ENCODE results near the gene NRXN3.

Gene NRXN3

GRCh38 chr14:79325071-79325470, 1154.9 kb downstream of the NRXN3 start:
- no peak for DNase-seq (ENCODE audit: low read depth in 2 of 2, low spot score in 1 of 2)

- DNase-seq (ENCODE audit: low read depth in 2 of 2, low spot score in 1 of 2) = no peak
These were observed 1155.4 kb downstream of the NRXN3 start for GRCh38 chr14:79325557-79325956.

- no peak for DNase-seq (ENCODE audit: low read depth in 2 of 2, low spot score in 1 of 2)
These were observed 1158.7 kb downstream of the NRXN3 start for GRCh38 chr14:79328863-79329262.

GRCh38 chr14:79331830-79332229, 1161.7 kb downstream of the NRXN3 start:
- no peak for DNase-seq (ENCODE audit: low read depth in 2 of 2, low spot score in 1 of 2)

GRCh38 chr14:79332504-79333197, 1162.5 kb downstream of the NRXN3 start:
- no peak for DNase-seq (ENCODE audit: low read depth in 2 of 2, low spot score in 1 of 2)

GRCh38 chr14:79333198-79333546, 1163.0 kb downstream of the NRXN3 start:
- no peak for DNase-seq (ENCODE audit: low read depth in 2 of 2, low spot score in 1 of 2)

GRCh38 chr14:79334272-79334671, 1164.1 kb downstream of the NRXN3 start:
- DNase-seq (ENCODE audit: low read depth in 2 of 2, low spot score in 1 of 2) = no peak

- DNase-seq (ENCODE audit: low read depth in 2 of 2, low spot score in 1 of 2) = no peak
These were observed 1167.6 kb downstream of the NRXN3 start for GRCh38 chr14:79337761-79338160.

- no peak for DNase-seq (ENCODE audit: low read depth in 2 of 2, low spot score in 1 of 2)
These were observed 1172.8 kb downstream of the NRXN3 start for GRCh38 chr14:79342942-79343341.

- no peak for DNase-seq (ENCODE audit: low read depth in 2 of 2, low spot score in 1 of 2)
These were observed 1180.8 kb downstream of the NRXN3 start for GRCh38 chr14:79351011-79351410.

GRCh38 chr14:79352076-79352630, 1182.0 kb downstream of the NRXN3 start:
- DNase-seq (ENCODE audit: low read depth in 2 of 2, low spot score in 1 of 2) = no peak

- no peak for DNase-seq (ENCODE audit: low read depth in 2 of 2, low spot score in 1 of 2)
These were observed 1184.2 kb downstream of the NRXN3 start for GRCh38 chr14:79354336-79354735.

- DNase-seq (ENCODE audit: low read depth in 2 of 2, low spot score in 1 of 2) = no peak
These were observed 1185.9 kb downstream of the NRXN3 start for GRCh38 chr14:79356040-79356439.

- no peak for DNase-seq (ENCODE audit: low read depth in 2 of 2, low spot score in 1 of 2)
These were observed 1187.1 kb downstream of the NRXN3 start for GRCh38 chr14:79357307-79357706.

- DNase-seq (ENCODE audit: low read depth in 2 of 2, low spot score in 1 of 2) = no peak
These were observed 1193.1 kb downstream of the NRXN3 start for GRCh38 chr14:79363291-79363690.

- no peak for DNase-seq (ENCODE audit: low read depth in 2 of 2, low spot score in 1 of 2)
These were observed 1199.5 kb downstream of the NRXN3 start for GRCh38 chr14:79369359-79370332.

- DNase-seq (ENCODE audit: low read depth in 2 of 2, low spot score in 1 of 2) = no peak
These were observed 1200.8 kb downstream of the NRXN3 start for GRCh38 chr14:79370969-79371368.

GRCh38 chr14:79373451-79373850, 1203.3 kb downstream of the NRXN3 start:
- DNase-seq (ENCODE audit: low read depth in 2 of 2, low spot score in 1 of 2) = no peak

GRCh38 chr14:79375356-79375755, 1205.2 kb downstream of the NRXN3 start:
- no peak for DNase-seq (ENCODE audit: low read depth in 2 of 2, low spot score in 1 of 2)

- DNase-seq (ENCODE audit: low read depth in 2 of 2, low spot score in 1 of 2) = no peak
These were observed 1206.4 kb downstream of the NRXN3 start for GRCh38 chr14:79376557-79376956.

GRCh38 chr14:79378020-79378419, 1207.8 kb downstream of the NRXN3 start:
- DNase-seq (ENCODE audit: low read depth in 2 of 2, low spot score in 1 of 2) = no peak

- DNase-seq (ENCODE audit: low read depth in 2 of 2, low spot score in 1 of 2) = no peak
These were observed 1209.1 kb downstream of the NRXN3 start for GRCh38 chr14:79379266-79379665.

All from stimulated activated CD8-positive, alpha-beta memory T cell treated with anti-CD3 and anti-CD28 coated beads, Interleukin-4, amount 100 ng/mL, for 1 hour (primary cell).